ENCODE measurements around the gene DNAH3.

DNA sequence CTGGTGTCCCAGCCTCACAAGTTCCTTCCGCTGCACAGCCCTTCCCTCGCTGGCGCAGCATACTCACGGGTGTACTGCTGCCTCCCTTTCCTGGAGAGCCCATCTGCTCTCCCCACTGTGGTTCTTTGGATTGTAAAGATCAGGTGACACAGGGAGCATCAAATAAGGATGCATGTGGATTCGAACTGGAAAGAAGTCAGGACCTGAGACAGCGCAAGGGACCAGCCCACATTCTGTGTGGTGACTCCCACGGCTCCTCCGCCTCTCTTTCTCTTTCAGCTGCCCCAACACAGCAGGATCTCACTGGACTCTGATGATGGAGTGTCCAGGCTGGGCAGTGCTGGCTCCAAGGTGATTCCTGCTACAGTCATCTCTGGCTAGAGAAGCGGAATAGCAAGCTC, 15.9 kb upstream of the DNAH3 start:
- TF ChIP-seq, protein P1, sequence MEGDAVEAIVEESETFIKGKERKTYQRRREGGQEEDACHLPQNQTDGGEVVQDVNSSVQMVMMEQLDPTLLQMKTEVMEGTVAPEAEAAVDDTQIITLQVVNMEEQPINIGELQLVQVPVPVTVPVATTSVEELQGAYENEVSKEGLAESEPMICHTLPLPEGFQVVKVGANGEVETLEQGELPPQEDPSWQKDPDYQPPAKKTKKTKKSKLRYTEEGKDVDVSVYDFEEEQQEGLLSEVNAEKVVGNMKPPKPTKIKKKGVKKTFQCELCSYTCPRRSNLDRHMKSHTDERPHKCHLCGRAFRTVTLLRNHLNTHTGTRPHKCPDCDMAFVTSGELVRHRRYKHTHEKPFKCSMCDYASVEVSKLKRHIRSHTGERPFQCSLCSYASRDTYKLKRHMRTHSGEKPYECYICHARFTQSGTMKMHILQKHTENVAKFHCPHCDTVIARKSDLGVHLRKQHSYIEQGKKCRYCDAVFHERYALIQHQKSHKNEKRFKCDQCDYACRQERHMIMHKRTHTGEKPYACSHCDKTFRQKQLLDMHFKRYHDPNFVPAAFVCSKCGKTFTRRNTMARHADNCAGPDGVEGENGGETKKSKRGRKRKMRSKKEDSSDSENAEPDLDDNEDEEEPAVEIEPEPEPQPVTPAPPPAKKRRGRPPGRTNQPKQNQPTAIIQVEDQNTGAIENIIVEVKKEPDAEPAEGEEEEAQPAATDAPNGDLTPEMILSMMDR (IDR thresholded peaks at IDR 0.05): no peak
- TF ChIP-seq POLR2A (IDR thresholded peaks at IDR 0.05): no peak
